ENCODE measurements around the gene FER. TPM values are rescaled to one million over a fixed set of nuclear protein-coding genes. Genes with fewer than 3 reads are reported as not detected.

Gene FER
- total and polyA plus RNA-seq, 9 of the 15 experiments (the other 6 are each of a cell fraction or from before 2014, with no cell fraction given): 6.7 to 18.2 (median 8.9) TPM

GRCh38 chr5:109053995-109054417 is 306.3 kb downstream of the FER start:
- no peaks in the 10 kb centered on the region for H3K27me3 ChIP-seq (ENCODE audit: control insufficient read depth in 2 of 2, insufficient read depth in 2 of 2, low read length in 2 of 2)
- no peak for TF ChIP-seq USF1 (CRISPR knock-in tag; IDR thresholded peaks at IDR 0.05)
- no peak for TF ChIP-seq ZBTB12 (CRISPR knock-in tag; IDR thresholded peaks at IDR 0.05)
- no peak for TF ChIP-seq SUPT5H (IDR thresholded peaks at IDR 0.05)
- no peak for TF ChIP-seq ZNF140 (CRISPR knock-in tag; IDR thresholded peaks at IDR 0.05)
- no peak for TF ChIP-seq TSC22D4 (tag; IDR thresholded peaks at IDR 0.05)
- TF ChIP-seq KAT2B (IDR thresholded peaks at IDR 0.05; ENCODE audit: low read depth, low read length): no peak
- TF ChIP-seq CBFA2T3 (IDR thresholded peaks at IDR 0.05): no peak
- no TSS peak for BruUV-seq (replicated peaks)
- H3K36me3 ChIP-seq (ENCODE audit: control insufficient read depth, insufficient read depth, low read length): no peaks in the 10 kb centered on the region
- no peaks in the 10 kb centered on the region for H4K20me1 ChIP-seq (replicated peaks; ENCODE audit: control insufficient read depth, insufficient read depth, low read length)
- FAIRE-seq (no peak), DNase-seq (ENCODE audit: extremely low read depth in 1 of 4, low spot score in 3 of 4) (no peak), ATAC-seq (no peak)
- H3K4me2 ChIP-seq (ENCODE audit: insufficient read depth, low read length): no peak overlapping the region
- POLR2A ChIA-PET: no interaction called here
- no peak overlapping the region for H3K27ac ChIP-seq (ENCODE audit: extremely low read depth, low read depth, low read length)
- H3K9me3 ChIP-seq (replicated peaks; ENCODE audit: control insufficient read depth, insufficient read depth, low read depth, low read length): no peaks in the 10 kb centered on the region
- no peaks in the 10 kb centered on the region for H3K9me1 ChIP-seq (ENCODE audit: control insufficient read depth, insufficient read depth, low read length)
- intact Hi-C loops (cut with micrococcal nuclease): no loop called here
- H3K4me1 ChIP-seq (replicated peaks in 1 of 2; ENCODE audit: control insufficient read depth in 2 of 2, insufficient read depth in 2 of 2, low read length in 2 of 2): no peaks in the 10 kb centered on the region
- in situ Hi-C loops (cut with MboI): no loop called here
- H3K9ac ChIP-seq (ENCODE audit: insufficient read depth in 1 of 2, low read depth in 2 of 2, low read length in 2 of 2): no peak overlapping the region
- H2AFZ ChIP-seq (ENCODE audit: low read depth, low read length): no peak overlapping the region
- H3K4me3 ChIP-seq: no peak overlapping the region
- CTCF ChIA-PET (ENCODE audit: low intra/inter-chr PET ratio): no interaction called here
- WGBS (ENCODE audit: insufficient coverage, low coverage, missing lambda C conversion rate): 55% methylated on average over 4 of the region's 4 CpGs
- H3K79me2 ChIP-seq (ENCODE audit: control insufficient read depth, insufficient read depth, low read length): no peaks in the 10 kb centered on the region
